Lung (tissue), 12 donors: ENCODE measurements around the gene TBC1D5. TPM values are rescaled to one million over a fixed set of nuclear protein-coding genes. Genes with fewer than 3 reads are reported as not detected.
"Not testable (repeated sequence)": the region's sequence is repeated elsewhere in the genome, so short reads cannot be mapped to it uniquely, and the experiment has no call there.

Experiments used
- ATAC-seq: fragments of 200-7000 bp; cut with Tn5 transposase; one replicate; pipeline ENCODE4 v1.9.1; 2020; ENCODE audit warnings: moderate number of reproducible peaks; ENCODE audit not compliant: insufficient read depth, low FRiP score
- DNase-seq, 3 donors: peaks; one replicate each; pipeline ENCODE4 v3.0.0-alpha.2; 2013 to 2017
- H3K27ac ChIP-seq, 2 donors: one replicate each; pipeline ENCODE4 v1.5.1; 2013; ENCODE audit warnings: mild to moderate bottlenecking in 2 of 2, moderate library complexity in 2 of 2, control low read depth in 1 of 2, inconsistent platforms in 1 of 2, low read depth in 1 of 2, low read length in 1 of 2
- H3K27me3 ChIP-seq, 3 donors: one replicate each; pipeline ENCODE4 v1.5.1; 2013; ENCODE audit warnings: low read length in 2 of 3; ENCODE audit not compliant: control insufficient read depth in 3 of 3, insufficient read depth in 3 of 3
- H3K36me3 ChIP-seq, 4 donors: one replicate each; pipeline ENCODE4 v1.5.1; 2013; ENCODE audit warnings: low read length in 4 of 4, mild to moderate bottlenecking in 1 of 4, moderate library complexity in 1 of 4; ENCODE audit not compliant: control insufficient read depth in 4 of 4, insufficient read depth in 4 of 4
- H3K4me1 ChIP-seq, 5 donors: one replicate each; pipeline ENCODE4 v1.5.1; 2013; ENCODE audit warnings: low read length in 5 of 5, mild to moderate bottlenecking in 2 of 5, moderate library complexity in 1 of 5; ENCODE audit not compliant: control insufficient read depth in 5 of 5, insufficient read depth in 5 of 5
- H3K4me3 ChIP-seq: one replicate; pipeline ENCODE4 v1.5.1; 2013; ENCODE audit warnings: mild to moderate bottlenecking, control low read depth, moderate library complexity
- H3K9ac ChIP-seq, 2 donors: one replicate each; pipeline ENCODE4 v1.5.1; 2013; ENCODE audit warnings: low read length in 2 of 2, control low read depth in 1 of 2; ENCODE audit not compliant: insufficient read depth in 1 of 2
- H3K9me3 ChIP-seq, 4 donors: one replicate each; pipeline ENCODE4 v1.5.1; 2013; ENCODE audit warnings: low read length in 3 of 4, mild to moderate bottlenecking in 1 of 4, moderate library complexity in 1 of 4; ENCODE audit not compliant: control insufficient read depth in 4 of 4, insufficient read depth in 3 of 4
- CTCF ChIP-seq: IDR thresholded peaks from 2 replicates; pipeline ENCODE4 v1.5.1; 2012; ENCODE audit warnings: mild to moderate bottlenecking; ENCODE audit errors: control extremely low read depth, extremely low read depth
- WGBS, 2 donors: extraction: QIAGEN DNeasy Blood & Tissue Kit; methylation state at CpG; one replicate each; pipeline ENCODE4 v1.1.7; 2013; 5-methylcytosine and 5-hydroxymethylcytosine counted together
- polyA plus RNA-seq, 2 donors: library from polyadenylated mRNA; stranded (reverse); fragments of 200-250 nt; gene quantifications; one replicate each; pipeline ENCODE4 v1.2.1, GENCODE V29; 2013
- total RNA-seq, 2 donors: library from RNA; depleted of rRNA in 1 of 2; stranded (reverse); fragments of >200 nt in 1 of 2; gene quantifications; one replicate each; pipeline ENCODE4 v1.2.1, GENCODE V29; 2014 to 2021
- donor health status: control.
- donor health status: control.
- donor health status: Bipolar disorder and iron deficiency.
- donor health status: healthy.
- donor health status: DM: yes; HTN: yes; CAD: no.

Gene TBC1D5
- total and polyA plus RNA-seq, 4 donors, result 8.7 to 111 (median 39.6) TPM

- Histone ChIP-seq H3K27ac (no peak overlapping the region), H3K9ac (no peak overlapping the region), H3K4me3 (no peak overlapping the region), H3K27me3 (no peaks in the 10 kb centered on the region), H3K36me3 (no peaks in the 10 kb centered on the region), H3K9me3 (no peaks in the 10 kb centered on the region), H3K4me1 (no peaks in the 10 kb centered on the region)
- WGBS, 2 donors, result 56 to 81% methylated on average over 4 of the region's 4 CpGs
- ATAC-seq (no peak), DNase-seq (no peak)
- TF ChIP-seq CTCF, result no peak
Observed at GRCh38 chr3:17707813-17708543, 34.5 kb downstream of the TBC1D5 start.

GRCh38 chr3:17705991-17706390 is 36.4 kb downstream of the TBC1D5 start:
- H3K27ac ChIP-seq, ATAC-seq, H3K36me3 ChIP-seq, H3K4me1 ChIP-seq, H3K27me3 ChIP-seq, H3K4me3 ChIP-seq, H3K9ac ChIP-seq, H3K9me3 ChIP-seq, DNase-seq: not testable (repeated sequence)
- WGBS, 2 donors, result 96 to 98% methylated on average over 13 to 15 of the region's 15 CpGs

GRCh38 chr3:17699815-17700214 is 42.6 kb downstream of the TBC1D5 start:
- H3K9me3 ChIP-seq, ATAC-seq, H3K4me1 ChIP-seq, H3K27ac ChIP-seq, DNase-seq, H3K36me3 ChIP-seq, H3K9ac ChIP-seq, H3K4me3 ChIP-seq, H3K27me3 ChIP-seq: not testable (repeated sequence)
- WGBS, 2 donors, result 98 to 99% methylated on average over 2 of the region's 2 CpGs

GRCh38 chr3:17695665-17696064 is 46.8 kb downstream of the TBC1D5 start:
- DNase-seq, H3K9me3 ChIP-seq, H3K27ac ChIP-seq, H3K4me3 ChIP-seq, H3K9ac ChIP-seq, ATAC-seq, H3K27me3 ChIP-seq, H3K4me1 ChIP-seq, H3K36me3 ChIP-seq: not testable (repeated sequence)
- 95 to 97% methylated on average over 2 of the region's 2 CpGs for WGBS, 2 donors

GRCh38 chr3:17693670-17693999 is 48.8 kb downstream of the TBC1D5 start:
- H3K27ac ChIP-seq, H3K4me1 ChIP-seq, H3K36me3 ChIP-seq, H3K9me3 ChIP-seq, H3K27me3 ChIP-seq, H3K9ac ChIP-seq, DNase-seq, H3K4me3 ChIP-seq, ATAC-seq: not testable (repeated sequence)
- 93 to 95% methylated on average over 8 of the region's 8 CpGs for WGBS, 2 donors

GRCh38 chr3:17692846-17693669 is 49.4 kb downstream of the TBC1D5 start:
- H3K4me1 ChIP-seq, H3K9me3 ChIP-seq, DNase-seq, H3K27ac ChIP-seq, H3K36me3 ChIP-seq, H3K4me3 ChIP-seq, ATAC-seq, H3K9ac ChIP-seq, H3K27me3 ChIP-seq: not testable (repeated sequence)
- 93% methylated on average over 22 of the region's 22 CpGs for WGBS, 2 donors
